Suprapubic skin (tissue), 3 donors: ENCODE measurements around the gene ST7.

ENCODE experiments used
- CTCF ChIP-seq, 2 donors: fragments of 200-600 bp in 1 of 2; fragments of 450-650 bp in 1 of 2; sonication (generic) in 1 of 2; IDR thresholded peaks; one replicate each; pipeline ENCODE4 v1.5.1; 2016 to 2019; ENCODE audit warnings: antibody characterized with exemption in 2 of 2, mild to moderate bottlenecking in 1 of 2, moderate library complexity in 1 of 2
- EP300 ChIP-seq: sonication (generic); formaldehyde crosslinking; IDR thresholded peaks from one replicate; pipeline ENCODE4 v1.6.1; 2017; ENCODE audit warnings: antibody characterized with exemption

GRCh38 chr7:117278040-117278439 is 324.7 kb downstream of the ST7 start:
- TF ChIP-seq EP300 (no peak), CTCF (IDR thresholded peaks at IDR 0.05) (no peak)
